Suprapubic skin (tissue), 4 donors: ENCODE results near the gene RALGAPA2.

ENCODE experiments used
- CTCF ChIP-seq, 2 donors: fragments of 200-600 bp in 1 of 2; fragments of 450-650 bp in 1 of 2; sonication (generic) in 1 of 2; IDR thresholded peaks; one replicate each; pipeline ENCODE4 v1.5.1; 2016 to 2019; ENCODE audit warnings: antibody characterized with exemption in 2 of 2, mild to moderate bottlenecking in 1 of 2, moderate library complexity in 1 of 2
- EP300 ChIP-seq: sonication (generic); formaldehyde crosslinking; IDR thresholded peaks from one replicate; pipeline ENCODE4 v1.6.1; 2017; ENCODE audit warnings: antibody characterized with exemption
- POLR2A ChIP-seq, 2 donors: fragments of 450-650 bp; IDR thresholded peaks; one replicate each; pipeline ENCODE4 v1.6.1; 2017; ENCODE audit warnings: antibody characterized with exemption in 2 of 2, mild to moderate bottlenecking in 2 of 2, moderate library complexity in 2 of 2
- POLR2AphosphoS5 ChIP-seq, 3 donors: sonication (generic); formaldehyde crosslinking; IDR thresholded peaks; one replicate each; pipeline ENCODE4 v1.6.1; 2017; ENCODE audit warnings: antibody characterized with exemption in 3 of 3

- TF ChIP-seq CTCF (IDR thresholded peaks at IDR 0.05), result no peak
- TF ChIP-seq POLR2AphosphoS5 (IDR thresholded peaks at IDR 0.05), result no peak
- no peak for TF ChIP-seq POLR2A (IDR thresholded peaks at IDR 0.05)
- no peak for TF ChIP-seq EP300
Observed at GRCh38 chr20:20405623-20406022, 306.8 kb downstream of the RALGAPA2 start.
